ENCODE data around the gene TTC7B. TPM values are rescaled to one million over a fixed set of nuclear protein-coding genes. Genes with fewer than 3 reads are reported as not detected.

The TTC7B gene
- total RNA-seq, 1 donor from 2014 or later = 83.1 TPM

DNA sequence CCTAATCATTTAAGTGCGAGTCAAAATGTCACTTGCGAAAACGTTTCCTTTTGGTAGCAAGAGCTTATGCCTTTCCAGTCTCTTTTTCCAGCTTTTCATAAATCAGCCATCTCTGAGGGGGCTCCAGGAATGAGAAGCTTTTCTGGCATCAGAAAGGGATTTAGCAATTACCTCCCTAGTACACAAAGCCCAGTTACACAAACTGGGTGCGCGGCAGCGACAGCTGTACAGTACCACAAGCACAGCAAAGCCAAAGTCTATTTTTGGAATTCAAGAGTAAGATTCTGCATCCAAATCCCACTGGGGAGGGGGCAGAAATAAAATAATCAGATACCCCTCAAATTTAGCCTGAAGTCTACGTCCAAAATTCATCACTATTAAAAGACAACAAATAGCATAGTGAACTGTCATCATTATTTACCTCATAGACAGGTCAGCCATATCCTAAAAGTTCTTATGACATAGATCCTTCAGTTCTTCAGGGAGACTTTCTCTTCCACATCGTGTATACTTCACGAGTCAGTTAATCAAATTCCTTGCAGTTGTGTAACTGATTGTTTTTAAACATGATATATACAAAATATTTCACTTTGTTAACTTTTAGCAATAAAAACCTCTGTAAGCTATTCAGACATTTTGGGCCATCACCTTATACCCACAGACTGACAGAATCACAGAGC is 150.8 kb downstream of the TTC7B start:
- Mint-ChIP-seq H3K4me1 (ENCODE audit: low read depth, unreplicated experiment) (peaks cover 3% of the 10 kb centered on the region), H3K27me3 (ENCODE audit: unreplicated experiment) (no peaks in the 10 kb centered on the region), H3K36me3 (ENCODE audit: unreplicated experiment) (peaks cover 7% of the 10 kb centered on the region), H3K27ac (ENCODE audit: unreplicated experiment) (no peak overlapping the region), H3K9me3 (ENCODE audit: unreplicated experiment) (peaks cover 4% of the 10 kb centered on the region), H3K4me3 (ENCODE audit: unreplicated experiment) (no peak overlapping the region)
- DNase-seq = no peak
- TF ChIP-seq, protein P1, sequence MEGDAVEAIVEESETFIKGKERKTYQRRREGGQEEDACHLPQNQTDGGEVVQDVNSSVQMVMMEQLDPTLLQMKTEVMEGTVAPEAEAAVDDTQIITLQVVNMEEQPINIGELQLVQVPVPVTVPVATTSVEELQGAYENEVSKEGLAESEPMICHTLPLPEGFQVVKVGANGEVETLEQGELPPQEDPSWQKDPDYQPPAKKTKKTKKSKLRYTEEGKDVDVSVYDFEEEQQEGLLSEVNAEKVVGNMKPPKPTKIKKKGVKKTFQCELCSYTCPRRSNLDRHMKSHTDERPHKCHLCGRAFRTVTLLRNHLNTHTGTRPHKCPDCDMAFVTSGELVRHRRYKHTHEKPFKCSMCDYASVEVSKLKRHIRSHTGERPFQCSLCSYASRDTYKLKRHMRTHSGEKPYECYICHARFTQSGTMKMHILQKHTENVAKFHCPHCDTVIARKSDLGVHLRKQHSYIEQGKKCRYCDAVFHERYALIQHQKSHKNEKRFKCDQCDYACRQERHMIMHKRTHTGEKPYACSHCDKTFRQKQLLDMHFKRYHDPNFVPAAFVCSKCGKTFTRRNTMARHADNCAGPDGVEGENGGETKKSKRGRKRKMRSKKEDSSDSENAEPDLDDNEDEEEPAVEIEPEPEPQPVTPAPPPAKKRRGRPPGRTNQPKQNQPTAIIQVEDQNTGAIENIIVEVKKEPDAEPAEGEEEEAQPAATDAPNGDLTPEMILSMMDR (IDR thresholded peaks at IDR 0.05; ENCODE audit: partially characterized antibody, unreplicated experiment) = no peak

DNA sequence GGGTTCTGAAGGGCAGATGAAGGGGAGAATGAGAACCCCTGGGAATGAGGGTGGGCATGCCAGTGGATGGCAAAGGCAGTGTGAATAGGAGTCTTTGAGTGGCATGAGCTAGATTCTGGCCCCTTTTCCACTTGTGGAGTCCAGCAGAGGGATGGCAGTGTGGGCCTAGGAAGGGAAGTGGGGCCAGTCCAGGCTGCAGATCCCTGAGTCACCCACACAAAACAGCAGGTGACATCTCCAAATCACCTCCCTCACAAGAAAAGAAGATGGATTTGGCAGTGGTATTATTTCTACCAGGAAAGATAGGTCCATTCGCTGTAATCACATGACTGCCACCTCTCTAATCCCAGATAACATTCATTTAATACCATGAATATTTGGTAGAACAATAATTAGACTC is 151.3 kb downstream of the TTC7B start:
- Mint-ChIP-seq H3K9me3 (ENCODE audit: unreplicated experiment) (peaks cover 1% of the 10 kb centered on the region), H3K27me3 (ENCODE audit: unreplicated experiment) (no peaks in the 10 kb centered on the region), H3K4me1 (ENCODE audit: low read depth, unreplicated experiment) (peaks cover 3% of the 10 kb centered on the region), H3K4me3 (ENCODE audit: unreplicated experiment) (no peak overlapping the region), H3K36me3 (ENCODE audit: unreplicated experiment) (peaks cover 4% of the 10 kb centered on the region), H3K27ac (ENCODE audit: unreplicated experiment) (no peak overlapping the region)
- DNase-seq = no peak
- TF ChIP-seq, protein P1 (IDR thresholded peaks at IDR 0.05; ENCODE audit: partially characterized antibody, unreplicated experiment) = no peak

DNA sequence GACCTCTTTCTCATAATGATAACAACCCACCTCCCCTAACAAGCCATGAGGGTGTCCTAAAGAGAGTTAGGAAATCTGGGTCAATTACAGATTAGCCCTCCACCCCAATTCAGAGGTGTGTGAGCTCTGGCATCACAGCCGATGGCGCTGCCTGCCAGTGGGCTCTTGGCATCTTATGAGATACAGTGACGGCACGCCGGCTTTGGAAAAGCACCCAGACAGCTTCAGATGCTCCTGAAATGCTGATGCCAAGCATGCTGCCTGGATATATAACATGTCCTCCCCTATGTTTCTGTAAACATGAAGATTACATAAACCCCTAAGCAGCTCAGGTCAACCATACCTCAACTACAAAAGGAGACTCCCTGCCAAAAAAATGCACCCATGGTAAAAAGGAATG is 152.6 kb downstream of the TTC7B start:
- TF ChIP-seq, protein P1 (IDR thresholded peaks at IDR 0.05; ENCODE audit: partially characterized antibody, unreplicated experiment) = no peak
- Mint-ChIP-seq H3K4me1 (ENCODE audit: low read depth, unreplicated experiment) (peaks cover 3% of the 10 kb centered on the region), H3K4me3 (ENCODE audit: unreplicated experiment) (no peak overlapping the region), H3K9me3 (ENCODE audit: unreplicated experiment) (peaks cover 2% of the 10 kb centered on the region), H3K27ac (ENCODE audit: unreplicated experiment) (no peak overlapping the region), H3K36me3 (ENCODE audit: unreplicated experiment) (no peaks in the 10 kb centered on the region), H3K27me3 (ENCODE audit: unreplicated experiment) (no peaks in the 10 kb centered on the region)
- no peak for DNase-seq

DNA sequence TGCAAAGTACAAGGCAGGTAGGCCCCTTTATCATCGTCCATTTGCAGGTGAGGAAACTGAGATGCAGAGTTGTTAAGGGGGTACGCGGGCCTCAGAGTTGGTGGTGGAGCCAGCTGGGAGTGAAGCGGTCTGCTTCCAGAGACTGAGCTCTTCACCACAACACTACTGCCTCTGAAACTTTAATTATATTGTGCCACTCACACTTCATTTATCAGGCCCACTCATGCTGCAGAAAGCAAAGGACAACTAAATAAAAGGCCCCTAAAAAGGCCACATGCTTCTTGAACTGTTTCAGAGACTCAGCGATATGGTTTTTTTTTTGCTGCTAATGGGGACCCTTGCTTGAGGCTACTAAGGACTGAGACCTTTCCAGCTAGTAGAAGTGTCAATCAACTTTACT is 153.1 kb downstream of the TTC7B start:
- Mint-ChIP-seq H3K4me3 (ENCODE audit: unreplicated experiment) (no peak overlapping the region), H3K36me3 (ENCODE audit: unreplicated experiment) (no peaks in the 10 kb centered on the region), H3K4me1 (ENCODE audit: low read depth, unreplicated experiment) (peaks cover 3% of the 10 kb centered on the region), H3K27me3 (ENCODE audit: unreplicated experiment) (no peaks in the 10 kb centered on the region), H3K9me3 (ENCODE audit: unreplicated experiment) (peaks cover 2% of the 10 kb centered on the region), H3K27ac (ENCODE audit: unreplicated experiment) (no peak overlapping the region)
- no peak for DNase-seq
- TF ChIP-seq, protein P1 (IDR thresholded peaks at IDR 0.05; ENCODE audit: partially characterized antibody, unreplicated experiment) = no peak

DNA sequence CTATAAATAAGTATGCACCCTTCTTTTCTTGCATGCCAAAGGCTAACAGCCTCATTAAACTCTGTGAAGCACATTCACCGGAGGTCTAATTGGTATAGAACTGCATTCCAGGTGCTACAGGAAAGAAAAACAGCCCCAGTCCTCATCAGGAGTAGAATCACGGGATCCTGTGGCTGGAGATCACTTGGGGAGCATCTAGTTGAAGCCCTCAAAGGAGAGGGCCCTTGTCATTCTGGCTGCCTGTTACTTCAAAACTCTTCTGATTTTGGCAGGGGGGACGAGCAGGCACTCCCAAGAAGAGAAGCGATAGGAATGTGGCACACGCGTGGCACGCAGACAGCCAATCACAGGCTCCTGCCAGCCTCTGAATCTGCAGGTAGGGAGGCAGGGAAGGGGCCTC is 154.4 kb downstream of the TTC7B start:
- Mint-ChIP-seq H3K4me1 (ENCODE audit: low read depth, unreplicated experiment) (peaks cover 3% of the 10 kb centered on the region), H3K27me3 (ENCODE audit: unreplicated experiment) (no peaks in the 10 kb centered on the region), H3K9me3 (ENCODE audit: unreplicated experiment) (peaks cover 2% of the 10 kb centered on the region), H3K36me3 (ENCODE audit: unreplicated experiment) (no peaks in the 10 kb centered on the region), H3K27ac (ENCODE audit: unreplicated experiment) (no peak overlapping the region), H3K4me3 (ENCODE audit: unreplicated experiment) (no peak overlapping the region)
- TF ChIP-seq, protein P1 (IDR thresholded peaks at IDR 0.05; ENCODE audit: partially characterized antibody, unreplicated experiment) = no peak
- DNase-seq = no peak
